Measurements from ENCODE around the gene AKAP4.

DNA sequence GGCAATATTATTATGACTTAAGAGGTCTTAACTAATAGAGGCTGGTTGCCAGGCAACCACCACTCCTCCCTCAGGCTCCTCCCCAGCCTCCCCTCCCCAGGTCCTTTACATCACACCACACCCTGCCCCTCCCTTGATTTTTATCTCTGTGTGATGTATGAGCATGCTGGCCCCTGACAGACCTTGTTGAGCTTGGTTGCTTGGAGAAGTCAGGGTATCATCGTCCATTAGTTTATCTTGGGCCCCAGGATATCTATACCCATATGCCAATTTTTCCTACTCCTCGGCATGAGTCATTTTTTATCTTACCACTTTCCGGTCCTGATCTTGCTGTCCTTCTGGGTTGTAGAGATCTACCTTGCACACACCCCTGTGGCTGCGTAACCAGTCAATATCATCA is 2.5 kb downstream of the AKAP4 start:
- TF ChIP-seq, protein P1, sequence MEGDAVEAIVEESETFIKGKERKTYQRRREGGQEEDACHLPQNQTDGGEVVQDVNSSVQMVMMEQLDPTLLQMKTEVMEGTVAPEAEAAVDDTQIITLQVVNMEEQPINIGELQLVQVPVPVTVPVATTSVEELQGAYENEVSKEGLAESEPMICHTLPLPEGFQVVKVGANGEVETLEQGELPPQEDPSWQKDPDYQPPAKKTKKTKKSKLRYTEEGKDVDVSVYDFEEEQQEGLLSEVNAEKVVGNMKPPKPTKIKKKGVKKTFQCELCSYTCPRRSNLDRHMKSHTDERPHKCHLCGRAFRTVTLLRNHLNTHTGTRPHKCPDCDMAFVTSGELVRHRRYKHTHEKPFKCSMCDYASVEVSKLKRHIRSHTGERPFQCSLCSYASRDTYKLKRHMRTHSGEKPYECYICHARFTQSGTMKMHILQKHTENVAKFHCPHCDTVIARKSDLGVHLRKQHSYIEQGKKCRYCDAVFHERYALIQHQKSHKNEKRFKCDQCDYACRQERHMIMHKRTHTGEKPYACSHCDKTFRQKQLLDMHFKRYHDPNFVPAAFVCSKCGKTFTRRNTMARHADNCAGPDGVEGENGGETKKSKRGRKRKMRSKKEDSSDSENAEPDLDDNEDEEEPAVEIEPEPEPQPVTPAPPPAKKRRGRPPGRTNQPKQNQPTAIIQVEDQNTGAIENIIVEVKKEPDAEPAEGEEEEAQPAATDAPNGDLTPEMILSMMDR (IDR thresholded peaks at IDR 0.05) = no peak
- TF ChIP-seq POLR2A (IDR thresholded peaks at IDR 0.05) = no peak

All from heart left ventricle (tissue), 13 donors.